Right renal pelvis (tissue), 4 donors: ENCODE measurements around the gene PRDX2. TPM values are rescaled to one million over a fixed set of nuclear protein-coding genes. Genes with fewer than 3 reads are reported as not detected.
"Not testable (repeated sequence)": the region's sequence is repeated elsewhere in the genome, so short reads cannot be mapped to it uniquely, and the experiment has no call there.

Source experiments
- DNase-seq, 4 donors: peaks; one replicate each; pipeline ENCODE4 v3.0.0-alpha.2; 2013; ENCODE audit warnings: low read depth in 4 of 4, low spot score in 3 of 4, missing footprints in 1 of 4
- polyA plus RNA-seq, 4 donors: library from polyadenylated mRNA; unstranded; fragments of 120-200 nt; gene quantifications; one replicate each; pipeline ENCODE4 v1.2.1, GENCODE V29; 2013; ENCODE audit not compliant: insufficient read length in 4 of 4

Gene PRDX2
- polyA plus RNA-seq, 4 donors, result 295 to 351 (median 312) TPM

DNA sequence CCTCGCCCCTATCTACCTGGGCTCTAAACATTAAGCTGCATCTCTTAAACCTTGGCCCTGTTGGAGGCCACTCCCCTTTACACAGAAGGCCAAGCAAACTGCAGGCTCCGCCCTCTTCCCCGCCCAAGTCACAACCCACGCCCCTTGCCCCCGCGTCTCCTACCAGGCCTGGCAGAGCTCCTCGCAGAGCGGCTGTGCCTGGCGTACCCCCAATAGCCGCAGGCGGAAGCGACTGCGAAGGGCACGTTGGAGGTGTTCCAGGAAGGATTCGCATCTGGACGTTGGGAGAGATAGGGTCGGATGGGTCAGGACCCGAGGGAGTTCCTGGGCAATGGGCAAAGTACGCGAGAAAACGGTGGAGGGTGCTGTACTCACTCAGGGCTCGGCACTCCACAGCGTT, 26.9 kb upstream of the PRDX2 start:
- no peak for DNase-seq

DNA sequence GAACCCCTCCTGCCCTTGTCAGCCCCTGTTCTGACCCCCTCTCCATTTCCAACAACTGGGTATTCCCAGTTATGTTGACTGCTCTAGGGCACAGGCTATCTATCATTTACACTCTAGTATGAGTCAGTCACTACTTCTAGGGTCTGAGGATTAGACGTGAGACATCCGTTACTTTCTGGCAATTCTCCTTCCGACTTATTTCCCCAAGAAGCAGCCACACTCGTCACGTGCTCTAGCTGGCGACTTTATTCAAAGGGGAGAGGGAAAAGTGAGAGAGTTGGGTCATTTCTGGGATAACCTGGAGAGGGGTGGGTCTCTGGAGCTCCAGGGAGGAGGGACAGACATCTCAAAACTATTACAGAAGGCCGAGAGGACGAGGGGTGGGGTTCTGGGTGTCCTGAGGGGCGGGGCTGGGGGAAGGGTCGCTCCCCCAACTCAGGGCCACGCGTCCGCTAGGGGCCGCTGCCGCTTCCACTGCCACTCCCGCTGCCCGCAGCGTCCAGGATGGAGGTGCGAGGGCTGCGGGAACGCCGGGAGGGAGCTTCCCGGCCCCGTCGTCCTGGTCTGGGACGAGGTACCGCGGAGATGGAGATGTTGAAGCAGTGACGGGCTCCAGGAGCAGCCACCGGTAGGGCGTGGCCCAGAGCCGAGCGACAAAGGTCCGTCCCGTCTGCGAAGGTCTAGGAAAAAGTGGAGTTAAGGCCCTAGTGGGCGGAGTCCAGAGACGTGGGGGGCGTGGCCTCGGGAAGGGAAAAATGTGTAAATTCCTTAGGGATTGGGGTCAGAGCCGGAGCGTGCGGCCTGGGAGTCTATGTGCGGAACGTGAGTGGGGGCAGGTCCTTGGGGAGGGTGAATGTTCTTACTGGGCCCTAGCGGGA, 23.9 kb upstream of the PRDX2 start:
- no peak for DNase-seq

DNA sequence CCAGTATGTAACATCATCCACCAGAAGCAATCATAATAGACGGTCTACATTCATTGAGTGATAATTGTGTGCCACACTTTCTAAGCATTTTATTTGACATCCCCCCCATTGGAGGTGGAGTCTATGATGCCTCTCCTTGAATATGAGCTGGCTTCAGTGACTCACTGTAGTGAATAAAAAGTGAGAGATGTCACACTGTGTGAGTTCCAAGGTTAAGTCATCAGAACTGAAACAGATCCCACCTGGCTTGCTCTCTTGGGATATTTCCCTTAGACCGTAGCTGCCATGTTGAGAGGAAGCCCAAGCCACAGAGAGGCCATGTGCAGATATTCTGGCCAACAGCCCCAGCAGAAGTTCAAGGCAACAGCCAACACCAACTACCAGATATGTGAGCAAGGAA, 20.2 kb upstream of the PRDX2 start:
- no peak for DNase-seq

DNA sequence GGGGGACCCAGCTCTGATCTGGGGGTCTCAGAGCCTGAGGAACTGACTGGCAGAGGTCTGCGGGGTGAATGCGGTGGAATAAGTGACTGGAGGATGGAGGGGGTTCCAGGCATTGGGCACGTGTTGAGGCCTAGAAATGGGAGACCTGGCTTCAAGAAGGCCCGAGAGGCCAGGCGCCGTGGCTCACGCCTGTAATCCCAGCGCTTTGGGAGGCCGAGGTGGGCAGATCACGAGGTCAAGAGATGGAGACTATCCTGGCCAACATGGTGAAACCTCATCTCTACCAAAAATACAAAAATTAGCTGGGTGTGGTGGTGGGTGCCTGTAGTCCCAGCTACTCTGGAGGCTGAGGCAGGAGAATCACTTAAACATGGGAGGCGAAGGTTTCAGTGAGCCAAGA, 16.2 kb upstream of the PRDX2 start:
- not testable (repeated sequence) for DNase-seq

DNA sequence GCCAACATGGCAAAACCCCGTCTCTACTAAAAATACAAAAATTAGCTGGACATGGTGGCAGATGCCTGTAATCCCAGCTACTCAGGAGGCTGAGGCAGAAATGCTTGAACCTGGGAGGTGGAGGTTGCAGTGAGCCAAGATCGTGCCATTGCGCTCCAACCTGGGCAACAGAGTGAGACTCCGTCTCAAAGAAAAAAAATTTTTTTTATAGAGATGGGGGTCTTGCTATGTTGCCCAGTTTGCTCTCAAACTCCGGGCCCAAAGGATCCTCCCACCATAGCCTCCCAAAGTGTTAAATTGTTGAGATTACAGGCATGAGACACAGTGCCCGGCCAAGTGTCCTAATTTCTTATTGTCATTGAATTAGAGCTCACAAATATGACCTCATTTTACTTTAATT, 15.6 kb upstream of the PRDX2 start:
- DNase-seq, result not testable (repeated sequence)

DNA sequence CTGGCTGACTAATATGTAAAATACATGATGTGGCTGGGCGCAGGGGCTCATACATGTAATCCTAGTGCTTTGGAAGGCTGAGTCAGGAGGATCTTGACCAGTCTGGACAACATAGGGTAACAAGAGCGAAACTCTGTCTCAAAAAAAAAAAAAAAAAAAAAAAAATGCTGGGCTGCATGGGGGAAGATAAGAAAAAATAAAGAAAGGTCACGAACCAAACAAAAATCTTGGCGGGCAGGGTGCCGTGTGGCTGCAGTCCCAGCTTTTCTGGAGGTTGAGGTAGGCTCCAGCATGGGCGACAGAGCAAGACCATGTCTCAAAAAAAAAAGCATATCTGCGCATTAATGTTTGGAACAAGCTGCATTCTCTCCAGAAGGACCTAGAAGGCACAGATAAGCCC, 13.5 kb upstream of the PRDX2 start:
- DNase-seq, result no peak

DNA sequence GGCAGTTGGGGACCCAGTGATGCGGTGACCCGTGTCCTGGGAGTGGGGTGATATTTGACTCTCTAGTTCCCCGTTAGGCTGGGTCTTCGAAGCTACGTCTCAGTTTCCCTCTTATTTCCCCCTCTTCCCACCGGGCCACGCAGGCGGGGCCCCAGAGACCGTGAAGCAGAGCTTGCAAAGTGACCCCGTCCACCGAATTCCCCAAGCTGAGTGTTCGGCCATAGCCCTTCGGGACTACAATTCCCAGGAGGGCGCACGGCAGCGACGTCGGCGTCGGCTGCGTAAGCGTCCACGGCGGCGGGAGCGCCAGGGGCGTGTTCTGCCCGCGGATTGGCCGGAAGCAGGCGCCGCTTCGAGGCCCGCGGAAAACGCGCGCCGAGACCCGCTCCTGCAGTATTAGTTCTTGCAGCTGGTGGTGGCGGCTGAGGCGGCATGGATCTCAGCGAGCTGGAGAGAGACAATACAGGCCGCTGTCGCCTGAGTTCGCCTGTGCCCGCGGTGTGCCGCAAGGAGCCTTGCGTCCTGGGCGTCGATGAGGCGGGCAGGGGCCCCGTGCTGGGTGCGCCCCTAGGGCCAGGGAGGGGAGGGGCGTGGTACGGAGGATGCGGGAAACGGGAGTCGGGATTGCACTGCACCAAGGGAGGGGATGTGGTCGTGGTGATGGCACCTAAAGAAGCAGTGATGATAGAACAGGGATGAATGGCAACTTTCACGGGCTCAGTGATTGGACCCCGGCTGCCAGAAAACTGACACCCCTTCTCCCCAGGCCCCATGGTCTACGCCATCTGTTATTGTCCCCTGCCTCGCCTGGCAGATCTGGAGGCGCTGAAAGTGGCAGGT, 4.9 kb upstream of the PRDX2 start, which contains the start of gene RNASEH2A:
Gene RNASEH2A, plus strand, starts transcription at position 343 of the 840 bp plus-strand sequence. Its CDS starts 90 bp downstream, at position 433.
- peak in 1 of 4 donors; percentile 82 for DNase-seq

DNA sequence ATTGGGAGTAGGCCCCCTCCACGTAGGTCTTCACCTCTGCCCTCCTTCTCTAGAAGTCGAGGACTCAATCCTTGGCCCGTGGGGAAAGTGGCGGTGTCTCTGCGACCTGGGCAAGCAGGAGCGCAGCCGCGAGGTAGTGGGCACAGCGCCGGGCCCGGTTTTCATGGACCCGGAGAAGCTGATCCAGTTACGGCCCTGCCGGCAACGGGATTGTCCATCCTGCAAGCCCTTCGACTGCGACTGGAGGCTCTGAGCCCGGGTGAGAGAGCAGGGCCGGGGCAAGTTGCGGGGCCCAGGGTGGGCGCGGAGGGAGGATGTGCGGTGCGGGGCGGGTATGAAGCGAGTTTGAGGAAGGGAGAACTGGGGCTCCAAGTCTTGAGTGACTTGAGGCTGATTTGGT, 2.5 kb upstream of the PRDX2 start:
- no peak for DNase-seq

DNA sequence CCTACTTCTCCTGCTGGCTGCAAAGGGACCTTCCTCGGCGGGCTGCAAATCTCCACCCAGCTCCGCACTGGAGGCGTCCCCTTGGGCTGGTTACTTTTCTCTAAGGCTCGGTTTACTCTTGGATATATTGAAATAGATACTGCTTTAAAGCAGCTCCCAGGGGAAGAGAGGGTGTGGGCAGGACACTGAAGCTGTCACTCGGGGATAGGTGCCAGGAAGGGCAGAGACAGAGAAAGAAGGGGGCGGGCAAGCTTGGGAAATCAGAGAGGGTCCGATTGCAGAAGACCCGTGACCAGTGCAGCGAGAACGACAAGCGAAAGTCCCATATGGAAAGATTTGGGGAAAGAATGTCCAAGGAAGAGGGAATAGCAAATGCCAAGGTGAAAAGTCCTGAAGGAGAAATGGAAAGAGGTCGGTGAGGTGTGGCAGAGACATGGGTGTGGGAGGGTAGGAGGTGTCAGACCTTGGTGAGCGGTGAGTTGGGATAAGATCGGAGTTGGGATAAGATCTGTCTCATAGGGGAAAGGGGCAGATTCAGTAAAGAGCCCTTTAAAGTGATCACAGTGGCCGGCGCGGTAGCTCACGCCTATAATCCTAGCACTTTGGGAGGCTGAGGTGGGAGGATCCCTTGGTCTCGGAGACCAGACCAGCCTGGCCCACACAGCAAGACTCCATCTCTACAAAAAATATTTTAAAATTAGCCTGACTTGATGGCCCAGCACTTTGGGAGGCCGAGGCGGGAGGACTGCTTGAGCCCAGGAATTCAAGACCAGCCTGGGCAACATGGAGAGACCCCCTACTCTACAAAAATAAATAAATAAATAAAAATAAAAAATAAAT, 887 bp upstream of the PRDX2 start:
- DNase-seq, result no peak

DNA sequence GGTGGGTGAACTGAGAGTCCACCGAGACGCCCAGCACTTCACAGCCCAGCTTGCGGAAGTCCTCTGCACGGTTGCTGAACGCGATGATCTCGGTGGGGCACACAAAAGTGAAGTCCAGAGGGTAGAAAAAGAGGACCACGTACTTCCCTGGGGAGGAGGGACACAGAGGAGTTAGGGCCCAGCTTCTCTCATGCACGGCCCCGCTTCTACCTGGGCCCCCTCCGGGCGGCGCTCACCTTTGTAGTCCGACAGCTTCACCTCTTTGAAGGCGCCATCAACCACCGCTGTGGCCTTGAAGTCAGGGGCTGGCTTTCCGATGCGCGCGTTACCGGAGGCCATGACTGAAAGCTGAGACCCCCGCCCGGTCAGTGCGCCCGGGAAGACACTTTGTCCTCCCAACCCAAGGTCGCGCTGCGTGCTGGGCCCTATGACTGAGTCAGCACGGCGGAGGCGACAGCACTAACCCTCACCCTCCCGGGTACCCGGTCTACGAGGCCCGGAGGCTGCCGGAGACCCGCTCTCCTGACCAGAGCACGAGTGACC, 606 bp downstream of the PRDX2 start:
- DNase-seq, result no peak

DNA sequence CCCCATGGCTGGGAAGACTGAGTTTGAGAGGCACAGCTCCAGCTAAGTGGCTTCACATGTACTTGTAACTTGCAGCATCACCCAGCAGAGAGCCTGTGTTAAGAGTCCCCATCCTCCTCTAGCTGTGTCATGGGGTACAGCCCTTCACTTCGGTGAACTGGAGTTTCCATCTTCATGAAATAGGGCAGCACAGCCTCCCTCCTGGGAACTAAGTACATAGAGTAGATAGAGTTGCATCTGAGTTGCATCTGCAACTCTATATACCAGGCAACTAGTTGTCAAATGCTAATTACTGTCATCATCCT, 1.2 kb downstream of the PRDX2 start:
- no peak for DNase-seq

DNA sequence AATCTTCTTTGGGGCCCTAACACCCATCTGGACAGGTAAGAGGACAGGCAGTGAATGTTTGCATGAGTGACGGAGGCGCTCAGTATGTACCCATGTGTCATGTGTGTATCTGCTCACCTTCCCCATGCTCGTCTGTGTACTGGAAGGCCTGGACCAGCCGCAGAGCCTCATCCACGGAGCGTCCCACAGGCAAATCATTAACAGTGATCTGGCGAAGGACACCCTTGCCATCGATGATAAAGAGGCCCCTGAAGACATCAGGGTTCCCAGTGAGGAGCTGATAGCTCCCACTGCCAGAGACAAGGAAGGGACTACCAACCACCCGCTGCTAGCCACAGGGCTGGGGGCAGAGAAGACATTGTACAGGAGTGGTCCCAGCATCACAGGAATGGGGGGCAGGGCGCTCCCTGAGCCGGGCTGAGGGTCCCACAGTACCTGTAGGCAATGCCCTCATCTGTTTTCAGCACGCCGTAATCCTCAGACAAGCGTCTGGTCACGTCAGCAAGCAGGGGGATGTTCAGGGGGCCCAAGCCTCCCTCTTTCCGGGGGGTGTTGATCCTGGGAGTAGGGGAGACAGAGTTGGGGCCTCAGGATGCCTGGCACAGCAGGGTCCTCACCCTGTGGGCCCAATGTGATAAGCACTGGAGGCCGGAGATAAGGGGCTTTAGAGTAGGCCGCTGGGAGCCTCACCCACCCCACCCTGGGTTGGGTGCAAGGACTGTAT, 1.7 kb downstream of the PRDX2 start:
- no peak for DNase-seq

DNA sequence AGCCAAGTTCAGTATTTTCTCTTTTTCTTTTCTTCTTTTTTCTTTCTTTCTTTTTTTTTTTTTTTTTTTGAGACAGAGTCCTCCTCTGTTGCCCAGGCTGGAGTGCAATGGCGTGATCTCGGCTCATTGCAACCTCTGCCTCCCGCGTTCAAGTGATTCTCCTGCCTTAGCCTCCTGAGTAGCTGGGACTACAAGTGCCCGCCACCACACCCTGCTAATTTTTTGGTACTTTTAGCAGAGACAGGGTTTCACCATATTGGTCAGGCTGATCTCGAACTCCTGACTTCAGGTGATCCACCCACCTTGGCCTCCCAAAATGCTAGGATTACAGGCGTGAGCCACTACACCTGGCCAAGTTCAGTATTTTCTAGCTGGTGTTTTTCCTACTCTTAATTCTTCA, 4.0 kb downstream of the PRDX2 start:
- not testable (repeated sequence) for DNase-seq

DNA sequence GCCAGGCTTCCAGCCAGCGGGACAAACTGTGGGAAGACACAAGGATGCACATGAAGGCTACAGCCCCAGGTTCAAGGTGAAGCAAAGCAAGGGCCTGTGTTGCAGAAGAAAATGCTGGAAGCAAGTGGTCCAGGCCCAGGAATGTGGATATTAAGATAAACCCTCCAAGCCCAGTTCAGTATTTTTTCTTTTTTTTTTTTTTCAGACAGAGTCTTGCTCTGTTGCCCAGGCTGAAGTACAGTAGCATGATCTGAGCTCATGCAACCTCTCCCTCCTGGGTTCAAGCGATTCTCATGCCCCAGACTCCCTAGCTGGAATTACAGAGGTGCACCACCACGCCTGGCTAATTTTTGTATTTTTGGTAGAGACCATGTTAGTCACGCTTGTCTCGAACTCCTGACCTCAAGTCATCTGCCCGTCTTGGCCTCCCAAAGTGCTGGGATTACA, 4.4 kb downstream of the PRDX2 start:
- no peak for DNase-seq

DNA sequence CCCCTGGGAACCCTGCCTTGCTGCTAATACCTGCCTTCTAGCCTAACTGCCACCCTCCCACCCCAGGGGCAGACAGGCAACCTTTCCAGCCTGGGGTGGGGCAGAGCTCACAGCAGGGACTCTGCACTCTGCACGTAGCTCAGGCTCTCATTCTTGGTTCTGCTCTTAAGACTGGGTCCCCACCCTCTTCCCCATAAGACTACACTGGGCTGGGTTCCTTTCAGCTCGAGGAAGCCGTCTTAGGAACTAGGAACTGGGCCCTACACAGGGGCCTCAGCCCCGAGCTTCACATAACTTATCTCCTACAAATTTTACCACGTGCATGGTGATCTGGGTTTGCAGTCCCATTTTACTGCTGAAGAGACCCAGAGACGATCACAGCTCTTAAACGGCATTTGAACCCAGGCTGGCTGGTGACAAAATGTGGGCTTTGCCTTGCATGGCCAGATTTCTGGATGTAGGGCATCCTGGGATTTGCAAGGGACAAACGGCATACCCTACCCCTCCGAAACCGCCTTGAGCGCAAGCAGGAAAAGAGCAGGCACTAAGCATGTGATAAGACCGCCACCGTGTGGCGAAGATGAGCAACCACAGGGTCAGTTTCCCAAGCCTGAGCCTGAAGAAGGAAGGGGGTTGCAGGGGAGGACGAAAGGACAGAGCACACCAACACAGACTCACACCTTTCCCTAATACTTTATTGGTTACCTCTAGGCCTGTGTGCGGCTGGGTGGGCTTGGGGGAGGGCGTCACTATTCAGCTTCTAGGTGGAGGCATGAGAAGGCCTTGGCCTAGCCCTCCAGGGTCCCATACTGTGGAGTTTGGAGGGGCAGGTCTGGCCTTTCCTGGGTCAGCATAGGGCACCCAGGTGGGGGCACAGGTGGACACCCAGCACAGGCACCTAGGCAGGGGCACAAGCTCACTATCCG, 5.2 kb downstream of the PRDX2 start:
- DNase-seq, result no peak

DNA sequence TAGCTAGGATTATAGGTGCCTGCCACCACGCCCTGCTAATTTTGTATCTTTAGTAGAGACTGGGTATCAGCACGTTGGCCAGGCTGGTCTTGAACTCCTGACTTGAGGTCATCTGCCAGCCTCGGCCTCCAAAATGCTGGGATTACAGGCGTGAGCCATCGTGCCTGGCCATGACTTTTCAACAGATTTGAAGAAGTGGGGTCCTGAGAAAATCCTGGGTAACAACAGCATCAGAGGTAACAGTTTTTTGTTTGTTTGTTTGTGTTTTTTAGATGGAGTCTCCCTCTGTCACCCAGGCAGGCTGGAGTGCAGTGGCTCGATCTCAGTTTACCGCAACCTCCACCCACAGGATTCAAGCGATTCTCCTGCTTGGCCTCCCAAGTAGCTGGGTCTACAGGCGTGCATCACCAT, 6.6 kb downstream of the PRDX2 start:
- no peak for DNase-seq

DNA sequence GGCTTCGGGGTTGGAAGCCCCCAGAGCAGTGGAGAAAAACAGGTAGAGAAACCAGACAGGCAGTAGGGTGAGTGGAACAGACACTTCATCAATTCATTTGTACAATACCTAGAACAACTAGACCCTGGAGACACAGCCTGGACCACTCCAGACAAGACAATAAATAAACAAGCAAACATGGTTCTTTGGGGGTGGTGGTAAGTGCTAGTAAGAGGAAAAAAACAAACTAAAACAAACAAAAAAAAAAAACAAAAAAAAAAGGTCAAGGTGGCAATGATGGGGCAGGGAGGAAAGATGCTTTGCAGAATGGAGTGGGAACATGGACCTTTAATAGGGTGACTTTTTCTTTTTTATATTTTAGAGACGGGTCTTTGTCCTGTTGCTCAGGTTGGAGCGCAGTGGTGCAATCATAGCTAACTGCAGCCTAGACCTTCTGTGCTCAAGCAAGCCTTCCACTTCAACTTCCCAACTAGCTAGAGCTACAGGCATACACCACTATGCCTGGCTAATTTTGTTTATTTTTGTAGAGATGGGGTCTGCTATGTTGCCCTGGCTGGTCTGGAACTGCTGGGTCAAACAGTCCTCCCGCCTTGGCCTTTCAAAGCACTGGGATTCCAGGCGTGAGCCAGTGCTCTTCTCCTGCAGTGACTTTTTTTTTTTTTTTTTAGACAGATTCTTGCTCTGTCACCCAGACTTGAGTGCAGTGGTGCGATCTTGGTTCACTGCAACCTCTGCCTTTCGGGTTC, 7.2 kb downstream of the PRDX2 start:
- DNase-seq, result no peak
